ENCODE data around the gene SVBP. TPM values are rescaled to one million over a fixed set of nuclear protein-coding genes. Genes with fewer than 3 reads are reported as not detected.
"Not testable (repeated sequence)": the region's sequence is repeated elsewhere in the genome, so short reads cannot be mapped to it uniquely, and the experiment has no call there.

The SVBP gene
- polyA plus RNA-seq, 4 donors: 64.8 to 77.6 (median 69.3) TPM

DNA sequence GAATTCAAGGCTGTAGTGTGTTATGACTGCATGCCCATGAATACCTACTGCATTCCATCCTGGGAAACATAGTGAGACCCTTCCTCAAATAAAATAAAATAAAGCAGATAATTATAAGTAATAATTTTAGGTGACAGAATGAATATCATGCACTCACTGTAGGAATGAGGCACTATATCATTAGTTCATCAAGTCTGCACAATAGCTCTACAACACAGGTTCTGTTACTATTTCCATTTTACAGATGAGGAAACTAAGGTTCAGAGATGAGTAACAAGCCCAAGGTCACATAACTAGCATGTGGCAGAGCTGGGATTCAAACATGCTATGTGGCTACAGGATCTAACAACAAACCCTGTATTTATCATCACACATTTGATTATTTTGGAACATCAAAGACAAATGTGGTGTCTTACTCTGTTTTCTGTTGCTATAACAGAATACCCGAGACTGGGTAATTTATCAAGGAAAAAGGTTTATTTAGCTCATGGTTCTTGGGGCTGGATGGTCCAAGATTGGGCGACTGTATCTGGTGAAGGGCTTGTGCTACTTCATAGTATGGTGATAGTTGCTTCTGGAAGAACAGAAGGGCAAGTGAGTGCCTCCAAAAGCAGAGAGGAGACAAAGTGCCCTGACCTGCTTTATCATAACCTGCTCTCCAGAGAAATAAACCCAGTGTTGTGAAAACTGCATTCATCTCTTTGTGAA, 24.4 kb upstream of the SVBP start:
- DNase-seq (ENCODE audit: low read depth in 4 of 4, low spot score in 3 of 4): no peak

DNA sequence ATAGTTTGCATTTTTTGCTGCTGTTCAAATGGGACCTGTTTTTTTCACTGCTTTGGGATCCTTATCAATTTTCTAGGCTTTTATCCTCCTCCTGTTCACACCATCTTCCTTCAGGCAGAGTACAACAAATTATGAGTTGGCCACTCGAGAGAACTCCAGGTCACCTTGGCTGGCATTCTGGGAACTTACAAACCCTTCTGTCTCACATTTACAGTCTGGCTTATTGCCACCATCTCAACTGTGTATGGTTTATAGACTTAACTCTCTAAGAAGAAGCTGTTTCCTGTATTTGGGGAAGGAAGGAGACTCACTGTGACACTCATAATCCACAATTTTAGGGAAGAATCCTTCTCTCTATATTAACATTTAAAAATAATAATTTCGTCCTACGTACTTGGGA, 23.8 kb upstream of the SVBP start:
- no peak for DNase-seq (ENCODE audit: low read depth in 4 of 4, low spot score in 3 of 4)

DNA sequence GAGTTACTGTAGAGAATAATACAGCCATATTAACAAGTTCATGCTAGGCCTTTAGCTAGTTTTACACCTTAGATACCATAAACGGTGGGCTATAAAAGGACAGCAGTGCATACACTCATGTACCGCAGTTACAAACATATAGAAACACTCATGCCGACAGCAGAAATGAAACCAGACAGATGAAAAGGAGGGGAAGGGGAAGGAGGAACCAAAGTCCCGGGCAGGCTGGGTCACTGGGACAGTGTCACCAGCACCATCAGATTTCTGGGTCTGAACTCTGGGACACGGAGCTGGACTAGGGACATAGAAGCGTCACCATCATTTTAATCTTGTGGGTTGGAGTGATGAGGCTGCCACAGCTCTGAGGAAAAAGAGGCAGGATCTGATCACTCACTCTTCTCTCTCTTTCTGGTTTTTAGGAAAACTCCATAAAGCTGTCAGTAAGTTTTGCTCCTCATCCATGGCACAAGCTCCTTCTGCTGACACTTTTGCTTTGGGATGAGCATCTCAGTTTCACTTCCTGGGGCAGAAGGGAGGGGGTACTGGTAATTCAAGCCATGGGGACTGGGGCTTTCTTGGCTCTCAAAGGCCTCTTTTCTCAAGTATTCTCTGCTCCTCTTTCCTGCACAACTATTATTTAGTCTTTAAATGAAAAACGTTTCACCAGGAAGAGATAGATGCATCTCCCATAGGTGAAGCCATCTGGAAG, 21.4 kb upstream of the SVBP start:
- DNase-seq (ENCODE audit: low read depth in 4 of 4, low spot score in 3 of 4): no peak

DNA sequence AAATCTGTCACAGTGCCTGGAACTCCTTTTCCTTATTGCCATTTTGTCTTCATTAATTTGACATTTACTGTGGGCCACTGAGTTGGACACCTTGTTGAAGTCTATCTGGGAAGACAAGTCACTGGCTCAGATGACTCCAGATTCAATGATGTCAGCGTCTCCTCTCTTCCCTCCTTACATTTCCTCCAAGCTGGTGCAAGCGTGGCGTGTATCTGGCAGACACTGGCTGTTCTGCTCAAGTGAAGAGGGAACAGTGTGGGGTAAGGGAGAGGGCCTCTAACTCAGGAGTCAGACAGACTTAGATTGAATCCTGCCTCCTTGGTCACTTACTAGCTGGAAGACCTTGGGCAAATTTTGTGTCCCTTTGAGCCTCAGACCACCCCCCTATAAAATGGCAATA, 20.5 kb upstream of the SVBP start:
- DNase-seq (ENCODE audit: low read depth in 4 of 4, low spot score in 3 of 4): no peak

DNA sequence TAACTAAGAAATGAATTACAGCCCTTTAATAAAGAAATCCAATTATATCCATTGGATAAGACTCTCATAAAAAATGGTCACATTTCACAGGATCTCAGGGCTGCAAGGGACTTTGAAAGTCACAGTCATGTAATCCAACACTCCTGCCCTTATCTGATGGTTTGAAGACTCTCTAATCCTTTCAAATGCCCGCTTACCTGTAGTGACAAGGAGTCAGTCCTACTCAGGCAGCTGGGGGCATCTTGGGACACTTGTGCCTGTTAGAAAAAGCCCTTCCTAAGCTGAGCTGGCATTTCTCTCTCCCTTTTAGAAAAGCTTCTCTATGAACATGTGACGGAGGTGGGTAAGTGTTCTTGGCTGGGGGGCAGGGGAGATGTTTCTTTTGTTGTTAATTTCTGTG, 18.2 kb upstream of the SVBP start:
- no peak for DNase-seq (ENCODE audit: low read depth in 4 of 4, low spot score in 3 of 4)

DNA sequence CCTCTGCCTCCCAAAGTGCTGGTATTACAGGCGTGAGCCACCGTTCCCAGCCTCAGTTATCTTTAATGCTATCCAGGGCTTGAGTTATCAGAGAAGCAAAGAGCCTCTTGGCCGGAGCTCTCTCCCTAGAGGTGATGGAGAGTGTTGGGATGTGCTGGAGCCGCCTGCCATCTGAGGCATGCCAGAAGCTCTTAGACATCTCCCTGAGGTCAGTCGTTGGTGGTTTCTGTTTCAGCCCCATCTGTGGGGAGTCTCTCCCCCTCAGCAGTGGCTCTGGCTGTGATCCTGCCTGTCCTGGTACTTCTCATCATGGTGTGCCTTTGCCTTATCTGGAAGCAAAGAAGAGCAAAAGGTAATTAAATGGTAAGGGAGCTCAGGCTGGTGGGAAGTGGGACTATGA, 17.6 kb upstream of the SVBP start:
- no peak for DNase-seq (ENCODE audit: low read depth in 4 of 4, low spot score in 3 of 4)

DNA sequence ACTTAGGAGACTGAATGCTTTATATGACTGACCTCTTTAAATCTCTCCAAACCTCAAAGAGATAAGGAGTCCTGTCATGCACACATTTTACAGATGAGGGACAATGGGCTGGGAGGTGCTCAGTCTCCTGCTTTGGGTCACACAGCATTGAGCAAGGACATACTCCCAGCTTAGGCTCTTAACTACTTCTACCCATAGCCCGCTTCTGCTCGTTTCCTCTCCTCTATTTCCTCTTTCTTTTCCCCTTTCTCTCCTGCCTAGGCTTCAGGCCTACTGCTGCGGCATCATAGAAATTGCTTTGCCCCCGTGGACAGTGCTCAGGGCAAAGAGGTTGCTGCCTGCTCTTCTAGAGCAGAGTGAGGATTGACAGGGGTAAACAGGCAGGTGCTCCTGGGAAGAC, 16.8 kb upstream of the SVBP start:
- DNase-seq (ENCODE audit: low read depth in 4 of 4, low spot score in 3 of 4): no peak

DNA sequence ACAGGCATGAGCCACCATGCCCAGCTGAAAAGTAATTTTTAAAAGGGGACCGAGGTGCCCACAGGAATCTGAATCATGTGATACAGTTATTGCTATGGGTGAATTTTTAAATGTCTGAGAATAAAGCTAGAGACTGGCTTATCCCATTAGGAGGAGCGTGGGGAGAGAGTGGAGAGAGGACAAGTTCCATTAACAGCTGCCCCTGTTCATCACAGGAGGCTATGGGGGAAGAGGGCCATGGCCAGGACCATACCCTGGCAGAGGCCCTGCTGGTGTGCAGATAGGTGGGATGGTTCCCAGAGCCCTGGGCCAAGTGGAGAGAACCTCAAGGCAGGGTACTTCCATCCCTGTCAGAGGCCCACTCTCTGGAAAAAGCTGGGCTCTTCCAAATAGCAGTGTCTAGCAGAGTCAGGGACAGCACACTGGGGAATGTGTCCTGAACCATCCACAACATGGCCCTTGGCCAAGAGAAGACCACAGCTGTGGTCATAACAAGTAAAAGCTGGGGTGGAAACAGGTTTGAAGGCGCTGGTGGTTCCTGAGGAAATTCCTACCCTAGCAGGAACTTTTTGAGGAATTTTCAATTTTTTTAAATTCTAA, 15.5 kb upstream of the SVBP start:
- DNase-seq (ENCODE audit: low read depth in 4 of 4, low spot score in 3 of 4): no peak

DNA sequence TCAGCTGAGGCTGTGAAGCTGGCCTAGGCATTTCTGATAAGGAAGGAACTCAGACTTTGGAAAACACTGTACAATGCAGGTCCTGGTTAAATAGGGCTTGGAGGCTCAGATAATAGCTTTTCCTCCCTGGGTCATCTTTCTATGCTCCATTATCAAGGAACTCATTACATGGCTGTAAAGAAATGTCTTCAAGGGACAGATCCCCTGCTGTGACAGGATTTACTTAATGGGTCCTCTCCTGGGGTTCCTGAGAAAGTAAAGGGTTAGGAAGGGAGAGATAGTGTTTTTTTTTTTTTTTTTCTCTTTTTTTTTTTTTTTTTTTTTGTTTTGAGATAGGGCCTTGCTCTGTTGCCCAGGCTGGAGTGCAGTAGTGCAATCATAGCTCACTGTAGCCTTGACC, 14.1 kb upstream of the SVBP start:
- DNase-seq (ENCODE audit: low read depth in 4 of 4, low spot score in 3 of 4): no peak

DNA sequence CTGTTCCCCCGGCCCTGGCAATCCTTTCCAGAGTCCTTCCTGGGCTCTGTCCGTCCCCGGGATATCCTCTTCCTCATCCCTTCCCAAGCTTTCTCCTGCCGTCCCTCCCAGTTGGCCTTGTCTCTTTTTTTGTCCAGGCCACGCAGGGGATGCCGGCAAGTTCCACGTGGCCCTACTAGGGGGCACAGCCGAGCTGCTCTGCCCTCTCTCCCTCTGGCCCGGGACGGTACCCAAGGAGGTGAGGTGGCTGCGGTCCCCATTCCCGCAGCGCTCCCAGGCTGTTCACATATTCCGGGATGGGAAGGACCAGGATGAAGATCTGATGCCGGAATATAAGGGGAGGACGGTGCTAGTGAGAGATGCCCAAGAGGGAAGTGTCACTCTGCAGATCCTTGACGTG, 13.4 kb upstream of the SVBP start:
- no peak for DNase-seq (ENCODE audit: low read depth in 4 of 4, low spot score in 3 of 4)

DNA sequence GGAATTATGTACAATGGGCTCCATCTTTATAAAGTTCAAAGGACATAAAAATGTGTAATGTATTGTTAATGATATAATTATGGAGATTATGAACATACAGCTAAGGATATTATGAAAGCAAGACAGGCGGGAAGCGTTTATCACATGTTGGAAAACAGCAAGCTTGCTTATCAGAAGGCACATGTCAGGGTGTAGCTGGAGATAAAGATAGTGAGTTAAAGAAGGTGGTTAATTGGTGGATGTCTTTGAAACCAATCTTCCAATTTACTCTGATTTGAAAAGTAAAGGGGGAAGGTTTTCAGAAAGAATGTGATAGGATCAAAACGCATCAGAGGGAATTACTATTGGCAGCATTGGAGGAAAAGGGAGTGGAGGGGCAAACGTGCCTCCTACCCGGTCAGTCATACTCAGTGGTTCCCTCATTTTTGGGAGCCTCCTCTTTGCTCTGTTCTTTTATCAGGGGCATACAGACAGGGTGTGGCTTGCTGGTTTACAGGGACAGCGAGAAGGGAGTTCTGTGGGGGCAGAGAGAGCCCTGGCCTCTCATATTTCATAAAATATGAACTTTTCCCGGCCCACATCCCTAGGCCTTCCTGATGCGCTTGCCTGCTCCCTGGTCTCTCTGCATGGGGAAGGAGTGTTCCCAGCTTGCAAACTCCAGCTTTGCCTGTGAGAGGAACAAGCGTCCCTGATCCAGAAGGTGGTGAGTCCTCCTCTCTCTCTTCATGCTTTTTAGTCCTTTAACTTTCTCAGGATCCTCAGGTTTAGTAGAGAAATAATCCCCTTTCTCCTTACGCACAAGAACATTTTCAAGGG, 8.0 kb upstream of the SVBP start:
- no peak for DNase-seq (ENCODE audit: low read depth in 4 of 4, low spot score in 3 of 4)

DNA sequence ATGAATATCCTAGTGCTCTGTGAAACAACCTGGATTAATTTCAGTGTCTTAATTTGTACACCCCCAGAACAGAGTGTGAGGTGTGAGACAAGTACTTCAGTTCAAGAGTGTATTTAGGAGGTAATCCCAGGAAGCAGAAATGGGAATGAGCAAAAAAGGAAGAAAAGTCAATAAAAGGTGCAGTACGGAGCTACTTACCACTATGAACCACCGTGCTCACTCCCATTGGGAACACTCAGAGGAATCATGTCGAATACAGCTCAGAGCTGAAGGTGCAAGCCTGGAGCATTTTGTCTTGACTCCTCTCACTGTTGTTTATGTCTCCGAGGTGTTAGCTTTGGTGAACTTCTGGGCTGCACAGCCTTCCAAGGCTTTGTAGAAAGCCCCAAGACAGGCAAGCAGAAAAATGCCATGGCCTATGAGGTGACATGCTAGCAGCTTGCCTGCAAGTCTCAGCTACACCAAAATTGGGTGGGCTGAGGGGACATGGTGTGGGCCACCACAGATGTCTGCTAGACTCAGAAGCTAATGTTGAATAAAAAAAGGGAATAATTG, 7.4 kb upstream of the SVBP start:
- no peak for DNase-seq (ENCODE audit: low read depth in 4 of 4, low spot score in 3 of 4)

DNA sequence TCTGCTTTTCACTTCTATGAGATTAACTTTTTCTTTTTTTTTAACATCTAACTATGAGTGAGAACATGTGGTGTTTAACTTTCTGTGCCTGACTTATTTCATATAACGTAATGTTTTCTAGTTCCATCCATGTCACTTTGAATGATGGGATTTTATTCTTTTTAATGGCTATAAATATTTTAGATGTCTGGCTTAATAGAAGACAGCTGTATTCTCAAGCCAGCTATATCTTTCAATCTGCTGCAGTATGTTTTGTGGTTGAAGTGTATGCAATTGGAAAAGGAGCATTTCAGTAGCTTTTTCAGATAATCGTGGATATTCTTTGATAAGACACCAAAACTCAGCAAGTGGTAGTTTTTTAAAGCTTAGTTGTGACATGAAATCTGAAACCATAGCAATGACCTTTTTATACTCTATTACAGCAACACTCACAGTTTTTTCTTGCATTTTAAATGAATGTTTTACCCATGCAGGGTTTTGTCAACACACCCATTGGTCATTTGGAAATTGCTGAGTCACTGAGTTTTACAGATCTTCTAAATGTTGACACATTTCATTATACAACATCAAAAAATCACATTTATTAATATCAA, 5.7 kb upstream of the SVBP start:
- no peak for DNase-seq (ENCODE audit: low read depth in 4 of 4, low spot score in 3 of 4)

DNA sequence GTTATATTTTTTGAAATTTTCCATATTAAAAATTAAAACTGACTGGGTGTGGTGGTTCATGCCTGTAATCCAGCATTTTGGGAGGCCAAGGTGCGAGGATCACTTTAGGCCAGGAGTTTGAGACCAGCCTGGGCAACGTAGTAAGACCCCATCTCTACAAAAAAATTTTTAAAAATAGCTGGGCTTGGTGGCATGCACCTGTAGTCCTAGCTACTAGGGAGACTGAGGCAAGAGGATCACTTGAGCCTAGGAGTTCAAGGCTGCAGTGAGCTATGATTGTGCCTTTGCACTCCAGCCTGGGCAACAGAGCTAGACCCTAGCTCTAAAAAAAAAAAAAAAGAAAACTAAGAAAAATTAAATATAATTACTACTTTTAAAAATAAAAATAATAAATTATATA, 4.5 kb upstream of the SVBP start:
- DNase-seq (ENCODE audit: low read depth in 4 of 4, low spot score in 3 of 4): no peak

DNA sequence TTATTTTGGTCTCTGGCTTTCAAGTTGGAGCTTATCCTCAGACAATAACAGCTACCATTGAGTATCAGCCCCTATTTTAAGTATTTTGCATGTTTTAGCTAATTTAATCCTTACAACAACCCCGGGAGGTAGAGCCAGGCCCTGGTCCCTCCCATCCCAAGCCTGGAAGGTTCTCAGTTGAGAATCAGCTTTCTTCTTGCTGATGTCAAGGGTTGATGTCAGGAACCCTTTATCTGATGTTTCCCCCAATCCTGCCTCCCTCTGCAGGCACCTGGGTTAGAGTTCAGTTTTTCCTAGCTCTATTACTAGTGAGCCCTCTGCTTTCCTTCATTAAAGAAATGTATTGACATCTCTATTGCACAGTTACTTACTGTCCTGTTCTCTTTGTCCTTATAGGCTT, 3.6 kb upstream of the SVBP start:
- no peak for DNase-seq (ENCODE audit: low read depth in 4 of 4, low spot score in 3 of 4)

DNA sequence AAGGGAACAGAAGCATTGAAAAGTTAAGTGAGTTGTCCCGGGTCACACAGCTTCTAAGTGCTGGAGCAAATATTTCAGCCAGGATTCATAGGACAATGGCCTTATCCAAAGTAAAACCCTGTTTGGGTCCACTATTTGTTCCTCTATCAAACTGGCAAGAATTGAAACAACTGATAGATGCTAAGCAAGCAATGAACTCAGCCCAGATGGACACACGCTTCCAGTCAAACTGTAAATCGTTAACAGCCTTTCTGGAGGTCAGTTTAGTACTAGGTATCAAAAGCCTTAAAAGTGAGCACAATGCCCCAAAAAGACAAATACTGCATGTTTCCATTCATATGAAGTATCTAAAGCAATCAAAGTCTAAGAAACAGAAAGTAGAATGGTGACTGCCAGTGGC, 779 bp upstream of the SVBP start:
- DNase-seq (ENCODE audit: low read depth in 4 of 4, low spot score in 3 of 4): no peak

DNA sequence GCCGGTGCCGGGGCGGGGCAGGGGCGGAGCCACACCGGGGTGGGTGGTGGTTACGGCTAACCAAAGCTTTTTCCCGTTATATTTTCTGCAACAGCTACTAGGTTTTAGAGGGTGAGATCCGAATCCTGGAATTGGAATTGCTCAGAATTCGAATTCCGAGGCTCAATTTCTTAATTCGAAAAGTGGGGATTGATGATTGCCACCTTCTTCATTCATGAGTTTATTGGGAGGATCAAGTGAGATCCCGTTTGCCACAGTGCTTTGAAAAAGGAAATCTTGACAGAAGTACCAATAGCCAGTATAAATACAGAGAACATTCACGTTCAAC, 207 bp upstream of the SVBP start:
- DNase-seq (ENCODE audit: low read depth in 4 of 4, low spot score in 3 of 4): no peak

DNA sequence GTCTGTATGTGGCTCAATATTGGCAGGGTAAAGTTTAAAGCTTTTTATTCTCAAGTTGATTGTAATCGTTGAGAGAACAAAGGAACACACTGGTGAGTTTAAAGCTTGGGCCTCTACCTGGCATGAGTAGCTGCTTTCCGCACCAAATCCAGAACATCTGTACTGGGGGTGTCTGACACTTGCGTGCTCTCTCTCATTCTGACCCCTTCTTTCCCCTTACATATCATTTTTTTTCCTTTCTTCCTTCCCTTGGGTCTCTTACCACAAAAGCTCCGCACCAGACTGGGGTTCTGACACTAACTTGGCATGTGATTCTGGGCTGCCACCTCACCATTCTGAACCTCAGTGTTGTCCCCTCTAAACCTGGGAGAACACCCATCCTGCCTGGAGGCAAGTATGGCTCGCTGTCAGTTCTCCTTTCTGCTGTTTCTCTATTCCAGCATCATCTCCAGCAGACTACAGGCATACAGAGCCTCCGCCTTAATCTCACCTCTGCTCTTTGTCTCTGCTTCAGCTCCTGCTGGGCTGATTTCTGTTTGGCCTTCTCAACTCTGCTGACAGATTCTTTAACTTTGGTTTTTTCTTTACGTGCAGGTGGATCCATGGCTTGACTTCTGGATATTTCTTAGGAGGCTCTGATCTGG, 1.1 kb downstream of the SVBP start:
- peak in 1 of 4 donors; percentile 10 for DNase-seq (ENCODE audit: low read depth in 4 of 4, low spot score in 3 of 4)

DNA sequence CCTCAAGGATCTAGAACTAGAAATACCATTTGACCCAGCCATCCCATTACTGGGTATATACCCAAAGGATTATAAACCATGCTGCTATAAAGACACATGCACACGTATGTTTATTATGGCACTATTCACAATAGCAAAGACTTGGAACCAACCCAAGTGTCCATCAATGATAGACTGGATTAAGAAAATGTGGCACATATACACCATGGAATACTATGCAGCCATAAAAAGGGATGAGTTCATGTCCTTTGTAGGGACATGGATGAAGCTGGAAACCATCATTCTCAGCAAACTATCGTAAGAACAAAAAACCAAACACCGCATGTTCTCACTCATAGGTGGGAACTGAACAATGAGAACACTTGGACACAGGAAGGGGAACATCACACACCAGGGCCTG, 2.4 kb downstream of the SVBP start:
- not testable (repeated sequence) for DNase-seq (ENCODE audit: low read depth in 4 of 4, low spot score in 3 of 4)

DNA sequence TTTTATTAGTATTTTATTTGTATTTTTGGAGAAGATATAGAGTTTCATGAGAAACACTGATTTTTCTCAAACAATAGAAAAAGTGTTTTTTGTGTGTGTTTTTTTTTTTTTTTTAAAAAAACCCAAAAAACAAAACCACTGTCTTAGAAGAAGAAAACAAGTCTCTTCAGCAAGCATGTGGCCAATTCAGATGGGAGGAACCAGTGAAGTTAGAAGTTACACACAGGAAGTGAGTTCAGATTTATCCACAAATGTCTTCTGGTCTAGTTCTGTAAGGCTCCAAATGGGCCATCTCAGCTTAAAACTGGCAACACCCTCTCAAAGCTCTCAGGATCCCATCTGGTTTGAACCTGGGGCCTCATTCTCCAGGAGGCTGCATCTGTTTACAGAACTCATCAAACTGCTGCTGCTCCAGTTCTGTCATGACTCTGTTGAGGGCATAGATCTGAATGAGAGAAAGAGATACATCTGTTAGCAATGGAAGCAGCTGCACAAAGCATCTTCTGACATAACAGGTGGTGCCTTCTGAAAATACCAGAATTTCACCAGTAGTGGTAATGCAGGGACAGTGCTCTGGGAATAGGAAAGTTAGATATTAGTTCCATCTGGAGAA, 10.0 kb downstream of the SVBP start:
- no peak for DNase-seq (ENCODE audit: low read depth in 4 of 4, low spot score in 3 of 4)

All from right renal pelvis (tissue), 4 donors.